Lower leg skin (tissue), 3 donors: ENCODE data around the gene TUBGCP3.

Source experiments
- POLR2A ChIP-seq, 2 donors: fragments of 450-650 bp; IDR thresholded peaks; one replicate each; pipeline ENCODE4 v1.6.1; 2016 to 2017; ENCODE audit warnings: antibody characterized with exemption in 2 of 2, mild to moderate bottlenecking in 1 of 2, moderate library complexity in 1 of 2
- TF ChIP-seq, protein P1 (sequence below), 3 donors: fragments of 450-650 bp; IDR thresholded peaks; one replicate each; pipeline ENCODE4 v1.5.1; 2016; ENCODE audit warnings: antibody characterized with exemption in 3 of 3, mild to moderate bottlenecking in 3 of 3, moderate library complexity in 2 of 3

DNA sequence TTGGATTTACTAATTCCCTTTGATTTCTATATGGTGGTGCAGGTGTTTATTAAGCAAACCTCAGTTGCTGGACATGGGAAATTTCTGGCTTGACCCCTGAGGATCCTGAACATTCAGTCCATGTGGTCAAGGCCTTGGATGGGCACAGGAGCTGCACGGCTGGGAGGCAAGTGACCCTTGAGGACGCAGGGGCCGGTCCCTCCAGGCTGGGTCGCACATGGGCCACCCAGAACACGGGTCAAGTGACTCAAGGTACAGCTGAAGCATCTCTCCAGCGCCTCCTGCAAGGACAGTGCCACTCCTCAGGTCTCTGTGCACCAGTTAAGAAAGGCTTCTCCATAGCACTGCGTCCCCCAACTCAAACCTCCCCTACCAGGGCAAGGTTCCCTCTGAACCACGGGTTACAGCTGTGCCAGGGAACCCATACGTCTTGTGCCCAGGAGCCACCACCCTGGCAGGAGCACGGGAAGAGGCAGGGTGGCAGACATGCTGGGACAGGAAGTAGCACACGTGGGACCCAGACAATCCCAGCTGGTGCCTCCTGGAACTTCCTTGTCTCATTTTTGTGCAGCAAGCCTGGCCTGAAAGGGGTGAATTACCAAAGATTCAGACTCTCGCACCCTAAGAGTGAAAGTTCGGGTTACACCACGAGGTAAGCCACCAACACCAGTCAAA is 118.7 kb downstream of the TUBGCP3 start:
- TF ChIP-seq POLR2A (IDR thresholded peaks at IDR 0.05): no peak
- TF ChIP-seq, protein P1, sequence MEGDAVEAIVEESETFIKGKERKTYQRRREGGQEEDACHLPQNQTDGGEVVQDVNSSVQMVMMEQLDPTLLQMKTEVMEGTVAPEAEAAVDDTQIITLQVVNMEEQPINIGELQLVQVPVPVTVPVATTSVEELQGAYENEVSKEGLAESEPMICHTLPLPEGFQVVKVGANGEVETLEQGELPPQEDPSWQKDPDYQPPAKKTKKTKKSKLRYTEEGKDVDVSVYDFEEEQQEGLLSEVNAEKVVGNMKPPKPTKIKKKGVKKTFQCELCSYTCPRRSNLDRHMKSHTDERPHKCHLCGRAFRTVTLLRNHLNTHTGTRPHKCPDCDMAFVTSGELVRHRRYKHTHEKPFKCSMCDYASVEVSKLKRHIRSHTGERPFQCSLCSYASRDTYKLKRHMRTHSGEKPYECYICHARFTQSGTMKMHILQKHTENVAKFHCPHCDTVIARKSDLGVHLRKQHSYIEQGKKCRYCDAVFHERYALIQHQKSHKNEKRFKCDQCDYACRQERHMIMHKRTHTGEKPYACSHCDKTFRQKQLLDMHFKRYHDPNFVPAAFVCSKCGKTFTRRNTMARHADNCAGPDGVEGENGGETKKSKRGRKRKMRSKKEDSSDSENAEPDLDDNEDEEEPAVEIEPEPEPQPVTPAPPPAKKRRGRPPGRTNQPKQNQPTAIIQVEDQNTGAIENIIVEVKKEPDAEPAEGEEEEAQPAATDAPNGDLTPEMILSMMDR (IDR thresholded peaks at IDR 0.05): no peak
